Dendritic cell treated with granulocyte-macrophage colony-stimulating factor and Interleukin-4, amounts not matched to agents 40 ng/mL and 50 ng/mL, for 4 days (primary cell): ENCODE measurements around the gene ADAP1.

ENCODE experiments used
- H3K27ac Mint-ChIP-seq: one replicate; pipeline ENCODE4 v1.8.0; 2022; ENCODE audit warnings: mild to moderate bottlenecking, mixed read lengths
- H3K27me3 Mint-ChIP-seq: one replicate; pipeline ENCODE4 v1.8.0; 2022; ENCODE audit warnings: mild to moderate bottlenecking, mixed read lengths
- H3K36me3 Mint-ChIP-seq: one replicate; pipeline ENCODE4 v1.8.0; 2022; ENCODE audit warnings: low read depth, mixed read lengths
- H3K4me1 Mint-ChIP-seq: one replicate; pipeline ENCODE4 v1.8.0; 2022; ENCODE audit warnings: low read depth, mixed read lengths
- H3K4me3 Mint-ChIP-seq: one replicate; pipeline ENCODE4 v1.8.0; 2022; ENCODE audit warnings: mild to moderate bottlenecking, moderate library complexity, mixed read lengths
- H3K9me3 Mint-ChIP-seq: one replicate; pipeline ENCODE4 v1.8.0; 2022; ENCODE audit warnings: mixed read lengths
- intact Hi-C: fragments of 100-400 bp; cut with micrococcal nuclease; formaldehyde crosslinking; loops from one replicate; pipeline ENCODE4 v1.15.0; 2022

ADAP1 gene

GRCh38 chr7:992709-993607, 38.5 kb upstream of the ADAP1 start:
- Mint-ChIP-seq H3K27me3 (peaks cover 42% of the 10 kb centered on the region), H3K4me3 (no peak overlapping the region), H3K36me3 (peaks cover 25% of the 10 kb centered on the region), H3K9me3 (no peaks in the 10 kb centered on the region), H3K4me1 (peaks cover 17% of the 10 kb centered on the region), H3K27ac (no peak overlapping the region)
- intact Hi-C loops = loop anchor here (1.0 to 2.0 kb wide), 2 partner anchors 72 to 152 kb away; no protein-coding TSS in a partner anchor

DNA sequence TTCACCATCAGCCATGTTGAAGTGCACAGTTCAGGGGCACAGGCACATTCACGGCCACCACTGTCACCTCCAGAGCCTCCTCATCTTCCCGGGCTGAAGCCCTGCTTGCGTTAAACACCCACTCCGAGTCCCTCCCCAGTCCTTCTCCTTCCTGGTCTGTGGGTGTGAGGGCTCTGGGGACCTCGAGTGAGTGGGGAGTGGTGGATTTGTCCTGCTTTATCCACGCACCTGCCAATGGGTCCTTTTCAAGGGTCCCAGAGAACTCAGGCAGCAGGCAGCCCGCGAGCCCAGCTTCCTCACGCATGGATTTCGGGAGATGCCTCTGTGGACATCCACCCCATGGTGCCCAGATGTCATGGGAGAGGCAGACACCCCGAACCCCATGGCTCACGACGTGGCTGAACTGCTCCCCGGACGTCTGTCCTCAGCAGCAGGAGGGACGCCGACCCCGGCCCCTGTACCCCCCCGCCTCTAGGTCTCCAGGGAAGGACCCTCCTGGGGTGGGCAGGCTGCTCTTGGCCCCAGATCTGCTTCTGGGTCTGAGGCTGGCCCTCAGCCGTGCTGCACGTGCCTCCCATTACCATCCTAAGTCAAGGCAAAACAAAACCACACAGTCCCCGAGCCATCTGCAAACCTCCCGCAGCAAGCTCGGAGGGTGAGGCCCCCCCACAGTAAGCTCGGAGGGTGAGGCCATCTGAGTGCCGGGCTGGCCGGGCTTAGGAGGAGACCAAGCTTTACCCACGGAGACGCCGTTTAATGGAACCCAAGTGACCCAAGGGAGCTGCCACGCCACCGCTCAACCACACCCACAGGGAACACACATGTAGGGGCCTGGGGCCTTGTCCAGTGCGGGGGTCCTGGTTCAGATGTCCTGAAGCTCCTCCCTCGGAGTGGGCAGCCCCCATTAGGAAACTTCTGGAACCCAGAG, 37.5 kb upstream of the ADAP1 start:
- Mint-ChIP-seq H3K9me3 (no peaks in the 10 kb centered on the region), H3K27me3 (peaks cover 49% of the 10 kb centered on the region), H3K4me3 (no peak overlapping the region), H3K36me3 (peaks cover 15% of the 10 kb centered on the region), H3K27ac (no peak overlapping the region), H3K4me1 (peaks cover 15% of the 10 kb centered on the region)
- intact Hi-C loops = loop anchor here (2.0 kb wide), 1 partner anchor 153 kb away; no protein-coding TSS in a partner anchor

DNA sequence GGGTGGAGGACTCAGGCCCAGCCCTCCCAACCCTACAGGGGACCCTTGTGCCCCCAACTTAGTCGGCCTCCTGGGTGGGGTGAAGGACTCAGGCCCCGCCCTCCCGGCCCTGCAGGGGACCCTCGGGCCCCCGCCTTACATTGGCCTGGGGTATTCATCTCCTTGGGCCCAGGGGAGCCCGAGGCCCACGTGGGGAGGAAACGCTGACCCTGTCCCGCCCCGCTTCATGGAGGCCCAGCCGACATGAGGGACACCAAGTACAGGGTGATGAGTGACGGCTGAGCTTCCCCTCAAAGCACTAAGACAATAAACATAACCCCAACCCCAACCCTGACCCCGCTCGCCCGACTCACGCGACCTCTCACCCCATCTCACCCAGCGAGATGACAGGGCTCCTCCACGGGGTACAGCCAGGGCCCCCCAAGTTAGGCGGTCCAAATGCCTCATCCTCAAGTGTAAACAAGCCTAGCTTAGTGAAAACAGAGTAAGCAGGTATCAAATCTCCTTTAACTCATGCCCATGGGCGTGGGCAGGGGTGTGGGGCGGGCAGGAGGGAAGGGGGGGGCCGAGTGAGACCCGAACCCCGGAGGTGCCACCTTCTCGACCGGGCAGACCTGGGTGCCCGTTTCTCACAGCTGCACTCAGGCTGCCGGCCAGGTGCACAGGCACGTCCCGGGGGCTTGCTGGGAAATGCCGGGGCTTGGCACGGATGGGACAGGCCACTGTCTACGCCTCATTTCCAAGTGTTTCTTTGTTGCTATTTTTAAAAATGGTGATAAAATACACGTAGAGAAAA, 36.7 kb upstream of the ADAP1 start:
- Mint-ChIP-seq H3K36me3 (peaks cover 10% of the 10 kb centered on the region), H3K4me1 (peaks cover 10% of the 10 kb centered on the region), H3K4me3 (no peak overlapping the region), H3K27ac (no peak overlapping the region), H3K9me3 (no peaks in the 10 kb centered on the region), H3K27me3 (peaks cover 57% of the 10 kb centered on the region)
- intact Hi-C loops = no loop called here

GRCh38 chr7:990352-990932, 36.0 kb upstream of the ADAP1 start:
- Mint-ChIP-seq H3K9me3 (no peaks in the 10 kb centered on the region), H3K27ac (no peak overlapping the region), H3K27me3 (peaks cover 64% of the 10 kb centered on the region), H3K4me1 (peaks cover 10% of the 10 kb centered on the region), H3K4me3 (no peak overlapping the region), H3K36me3 (peaks cover 4% of the 10 kb centered on the region)
- intact Hi-C loops = no loop called here

DNA sequence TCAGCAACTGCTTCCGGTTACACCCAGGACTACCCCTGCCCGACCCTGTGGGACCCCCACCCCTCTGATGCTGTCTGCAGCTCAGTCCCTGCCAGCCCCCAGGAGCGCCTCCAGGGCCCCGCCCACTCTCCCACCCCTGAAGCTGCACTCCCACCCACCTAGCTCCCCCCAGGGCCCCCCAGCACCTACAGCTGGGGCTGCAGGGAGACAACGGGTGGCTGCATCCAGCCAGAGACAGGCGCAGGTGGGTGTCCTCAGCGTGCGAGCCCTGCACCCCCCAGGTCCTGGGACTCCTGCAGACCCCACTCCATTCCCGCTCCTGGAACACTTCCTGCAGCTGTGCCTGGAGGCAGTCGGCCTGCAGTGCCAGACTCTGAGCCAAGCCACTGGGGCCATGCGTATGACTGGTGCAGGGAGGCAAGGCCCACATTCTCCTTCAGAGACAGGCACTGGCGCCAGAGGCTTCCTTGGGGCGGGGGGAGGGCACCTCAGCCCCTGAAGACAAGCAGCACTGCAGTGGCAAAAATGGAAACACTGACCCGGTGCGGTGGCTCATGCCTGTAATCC, 34.6 kb upstream of the ADAP1 start:
- peaks cover 64% of the 10 kb centered on the region for H3K27me3 Mint-ChIP-seq
- peaks cover 10% of the 10 kb centered on the region for H3K4me1 Mint-ChIP-seq
- no peaks in the 10 kb centered on the region for H3K9me3 Mint-ChIP-seq
- no peaks in the 10 kb centered on the region for H3K36me3 Mint-ChIP-seq
- intact Hi-C loops = no loop called here
- H3K27ac Mint-ChIP-seq = no peak overlapping the region
- no peak overlapping the region for H3K4me3 Mint-ChIP-seq

- H3K4me3 Mint-ChIP-seq = no peak overlapping the region
- H3K9me3 Mint-ChIP-seq = no peaks in the 10 kb centered on the region
- H3K27me3 Mint-ChIP-seq = peaks cover 62% of the 10 kb centered on the region
- no peaks in the 10 kb centered on the region for H3K36me3 Mint-ChIP-seq
- H3K4me1 Mint-ChIP-seq = peaks cover 8% of the 10 kb centered on the region
- H3K27ac Mint-ChIP-seq = no peak overlapping the region
- intact Hi-C loops = no loop called here
Observed at GRCh38 chr7:988426-988911, 34.0 kb upstream of the ADAP1 start.

DNA sequence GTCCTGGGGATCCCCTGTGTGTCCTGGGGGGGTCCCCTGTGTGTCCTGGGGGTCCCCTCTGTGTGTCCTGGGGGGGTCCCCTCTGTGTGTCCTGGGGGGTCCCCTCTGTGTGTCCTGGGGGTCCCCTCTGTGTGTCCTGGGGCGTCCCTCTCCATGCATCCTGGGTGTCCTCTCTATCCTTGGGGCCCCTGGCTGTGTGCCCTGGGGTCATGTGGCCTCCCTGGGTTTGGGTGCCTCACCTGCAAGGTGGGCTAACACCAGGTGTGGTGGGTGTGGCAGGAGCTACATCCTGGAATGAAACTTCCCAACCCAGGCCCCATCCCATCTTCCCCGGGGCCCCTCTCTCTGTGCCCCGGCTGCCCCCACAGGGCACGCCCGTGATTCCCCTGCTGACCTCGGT, 33.4 kb upstream of the ADAP1 start:
- H3K9me3 Mint-ChIP-seq = no peaks in the 10 kb centered on the region
- no peaks in the 10 kb centered on the region for H3K36me3 Mint-ChIP-seq

DNA sequence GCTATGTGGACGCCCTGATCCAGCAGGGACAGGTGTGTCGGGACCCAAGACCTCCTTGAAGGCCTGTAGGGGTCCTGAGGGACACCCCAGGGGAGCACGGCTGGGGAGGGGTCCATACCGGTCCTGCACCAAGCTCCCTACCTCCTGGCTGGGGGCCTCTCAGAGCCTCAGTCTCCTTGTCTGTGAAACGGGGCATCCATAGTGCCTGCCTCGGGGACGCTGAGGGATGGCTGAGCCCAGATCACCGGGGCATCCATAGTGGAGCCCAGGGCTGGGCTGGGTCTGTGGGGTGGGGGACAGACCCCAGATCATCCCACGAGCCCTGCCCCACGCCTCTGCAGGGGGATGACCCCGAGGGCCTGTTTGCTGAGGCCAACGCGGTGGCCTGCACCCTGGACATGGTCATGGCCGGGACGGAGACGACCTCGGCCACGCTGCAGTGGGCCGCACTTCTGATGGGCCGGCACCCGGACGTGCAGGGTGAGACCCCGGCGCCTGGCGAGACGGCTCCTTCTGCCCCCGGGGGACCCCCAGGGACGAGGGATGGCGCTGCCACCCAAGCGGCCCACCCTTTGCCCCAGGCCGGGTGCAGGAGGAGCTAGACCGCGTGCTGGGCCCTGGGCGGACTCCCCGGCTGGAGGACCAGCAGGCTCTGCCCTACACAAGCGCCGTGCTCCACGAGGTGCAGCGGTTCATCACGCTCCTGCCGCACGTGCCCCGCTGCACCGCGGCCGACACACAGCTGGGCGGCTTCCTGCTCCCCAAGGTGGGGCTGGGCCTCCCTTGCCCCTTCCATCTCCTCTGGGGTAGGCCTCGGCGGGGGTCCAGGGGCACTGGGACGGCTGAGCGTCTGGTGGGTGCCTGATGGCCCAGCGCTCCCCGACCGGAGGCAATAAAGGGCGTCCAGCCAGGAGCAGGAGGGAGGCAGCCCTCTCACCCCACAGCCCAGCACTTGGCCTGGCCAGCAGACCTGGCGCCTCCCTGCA, 32.6 kb upstream of the ADAP1 start:
- peaks cover 53% of the 10 kb centered on the region for H3K27me3 Mint-ChIP-seq
- H3K4me3 Mint-ChIP-seq = no peak overlapping the region
- H3K36me3 Mint-ChIP-seq = no peaks in the 10 kb centered on the region
- no peaks in the 10 kb centered on the region for H3K4me1 Mint-ChIP-seq
- H3K27ac Mint-ChIP-seq = no peak overlapping the region
- intact Hi-C loops = no loop called here
- no peaks in the 10 kb centered on the region for H3K9me3 Mint-ChIP-seq

More for the DNA sequence above, 33.4 kb upstream of the ADAP1 start:
- H3K4me1 Mint-ChIP-seq = peaks cover 2% of the 10 kb centered on the region
- no peak overlapping the region for H3K4me3 Mint-ChIP-seq
- intact Hi-C loops = no loop called here
- H3K27ac Mint-ChIP-seq = no peak overlapping the region
- peaks cover 57% of the 10 kb centered on the region for H3K27me3 Mint-ChIP-seq

GRCh38 chr7:985915-986741, 31.6 kb upstream of the ADAP1 start:
- H3K36me3 Mint-ChIP-seq = no peaks in the 10 kb centered on the region
- peaks cover 47% of the 10 kb centered on the region for H3K27me3 Mint-ChIP-seq
- H3K4me3 Mint-ChIP-seq = no peak overlapping the region
- H3K27ac Mint-ChIP-seq = no peak overlapping the region
- no peaks in the 10 kb centered on the region for H3K9me3 Mint-ChIP-seq
- no peaks in the 10 kb centered on the region for H3K4me1 Mint-ChIP-seq
- intact Hi-C loops = no loop called here

GRCh38 chr7:985127-985416, 30.6 kb upstream of the ADAP1 start:
- no peak overlapping the region for H3K4me3 Mint-ChIP-seq
- H3K27me3 Mint-ChIP-seq = peaks cover 44% of the 10 kb centered on the region
- H3K36me3 Mint-ChIP-seq = no peaks in the 10 kb centered on the region
- intact Hi-C loops = no loop called here
- H3K27ac Mint-ChIP-seq = no peak overlapping the region
- no peaks in the 10 kb centered on the region for H3K9me3 Mint-ChIP-seq
- no peaks in the 10 kb centered on the region for H3K4me1 Mint-ChIP-seq

DNA sequence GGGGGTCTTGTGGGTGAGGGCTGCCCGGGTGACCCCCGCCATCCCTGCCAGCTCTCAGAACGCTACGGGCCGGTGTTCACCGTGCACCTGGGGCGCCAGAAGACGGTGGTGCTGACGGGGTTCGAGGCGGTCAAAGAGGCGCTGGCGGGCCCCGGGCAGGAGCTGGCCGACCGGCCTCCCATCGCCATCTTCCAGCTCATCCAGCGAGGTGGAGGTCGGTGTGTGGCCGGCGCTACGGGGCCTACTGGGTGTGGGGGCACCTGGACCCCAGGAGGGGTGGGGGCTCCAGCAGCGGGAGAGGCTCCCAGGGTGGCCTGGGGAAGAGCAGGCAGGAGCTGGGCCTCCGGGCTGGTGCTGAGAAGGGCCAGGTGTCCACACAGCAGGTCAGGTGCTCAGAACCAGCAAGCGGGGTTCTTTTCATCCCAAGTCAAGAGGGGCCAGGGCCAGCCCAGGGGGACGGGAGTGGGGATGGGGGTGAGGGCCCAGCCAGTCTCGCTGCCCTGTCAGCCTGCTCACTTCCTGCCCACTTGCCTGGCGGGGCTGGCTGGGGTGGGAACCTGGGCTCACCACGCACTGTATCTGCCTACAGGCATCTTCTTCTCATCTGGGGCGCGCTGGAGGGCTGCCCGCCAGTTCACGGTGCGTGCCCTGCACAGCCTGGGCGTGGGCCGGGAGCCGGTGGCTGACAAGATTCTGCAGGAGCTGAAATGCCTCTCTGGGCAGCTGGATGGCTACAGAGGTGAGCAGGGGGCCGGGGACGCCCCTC, 30.1 kb upstream of the ADAP1 start:
- Mint-ChIP-seq H3K36me3 (no peaks in the 10 kb centered on the region), H3K27me3 (peaks cover 43% of the 10 kb centered on the region), H3K4me1 (no peaks in the 10 kb centered on the region), H3K4me3 (no peak overlapping the region), H3K27ac (no peak overlapping the region), H3K9me3 (no peaks in the 10 kb centered on the region)
- intact Hi-C loops = no loop called here
